Bronchial epithelial cell (primary cell): ENCODE data around the gene USH2A. TPM values are rescaled to one million over a fixed set of nuclear protein-coding genes. Genes with fewer than 3 reads are reported as not detected.
"Not testable (repeated sequence)": the region's sequence is repeated elsewhere in the genome, so short reads cannot be mapped to it uniquely, and the experiment has no call there.

Source experiments
- DNase-seq: peaks from one replicate; pipeline ENCODE4 v3.0.0-alpha.2; 2010; ENCODE audit warnings: low read depth
- FAIRE-seq: peaks from 2 replicates; lab custom pipeline; 2011; peaks lifted over from hg19 to GRCh38; lab: Jason Lieb, UNC
- H3K27me3 ChIP-seq: 2 replicates; pipeline ENCODE4 v1.5.1; 2011; ENCODE audit warnings: low read length; ENCODE audit not compliant: control insufficient read depth, insufficient read depth
- H3K36me3 ChIP-seq: 2 replicates; pipeline ENCODE4 v1.5.1; 2011; ENCODE audit warnings: low read length; ENCODE audit not compliant: control insufficient read depth, insufficient read depth
- H3K4me3 ChIP-seq: 2 replicates; pipeline ENCODE4 v1.5.1; 2011; ENCODE audit warnings: mild to moderate bottlenecking, low read depth, low read length, control low read depth
- CTCF ChIP-seq: IDR thresholded peaks from 2 replicates; pipeline ENCODE4 v1.5.1; 2011; ENCODE audit warnings: mild to moderate bottlenecking, moderate library complexity, low read length, control low read depth, inconsistent platforms; ENCODE audit not compliant: insufficient read depth, severe bottlenecking
- total RNA-seq: library from RNA; depleted of rRNA; stranded (reverse); fragments of >200 nt; gene quantifications from 2 replicates; pipeline ENCODE4 v1.2.1, GENCODE V29; 2014

The USH2A gene
- total RNA-seq, 1 donor from 2014 or later = not detected

- DNase-seq (no peak), FAIRE-seq (no peak)
- Histone ChIP-seq H3K36me3 (no peaks in the 10 kb centered on the region), H3K27me3 (no peaks in the 10 kb centered on the region), H3K4me3 (no peak overlapping the region)
- TF ChIP-seq CTCF = no peak
Measured at GRCh38 chr1:216154063-216154462, 269.2 kb downstream of the USH2A start.

- TF ChIP-seq CTCF = no peak
- FAIRE-seq (no peak), DNase-seq (no peak)
- no peaks in the 10 kb centered on the region for H3K36me3 ChIP-seq
- no peaks in the 10 kb centered on the region for H3K27me3 ChIP-seq
- no peak overlapping the region for H3K4me3 ChIP-seq
Measured at GRCh38 chr1:216153130-216153529, 270.1 kb downstream of the USH2A start.

DNA sequence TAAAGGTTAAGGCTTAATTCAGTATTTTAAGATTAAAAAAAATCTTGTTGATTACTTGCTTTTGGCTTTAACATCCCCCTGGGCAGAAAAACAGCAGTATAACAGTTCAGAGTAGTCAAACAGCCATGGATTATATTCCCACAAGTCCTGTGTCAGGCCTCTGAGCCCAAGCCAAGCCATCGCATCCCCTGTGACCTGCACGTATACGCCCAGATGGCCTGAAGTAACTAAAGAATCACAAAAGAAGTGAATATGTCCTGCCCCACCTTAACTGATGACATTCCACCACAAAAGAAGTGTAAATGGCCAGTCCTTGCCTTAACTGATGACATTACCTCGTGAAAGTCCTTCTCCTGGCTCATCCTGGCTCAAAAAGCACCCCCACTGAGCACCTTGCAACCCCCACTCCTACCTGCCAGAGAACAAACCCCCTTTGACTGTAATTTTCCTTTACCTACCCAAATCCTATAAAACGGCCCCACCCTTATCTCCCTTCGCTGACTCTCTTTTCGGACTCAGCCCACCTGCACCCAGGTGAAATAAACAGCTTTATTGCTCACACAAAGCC lies 277.7 kb downstream of the USH2A start:
- FAIRE-seq, H3K4me3 ChIP-seq: not testable (repeated sequence)

DNA sequence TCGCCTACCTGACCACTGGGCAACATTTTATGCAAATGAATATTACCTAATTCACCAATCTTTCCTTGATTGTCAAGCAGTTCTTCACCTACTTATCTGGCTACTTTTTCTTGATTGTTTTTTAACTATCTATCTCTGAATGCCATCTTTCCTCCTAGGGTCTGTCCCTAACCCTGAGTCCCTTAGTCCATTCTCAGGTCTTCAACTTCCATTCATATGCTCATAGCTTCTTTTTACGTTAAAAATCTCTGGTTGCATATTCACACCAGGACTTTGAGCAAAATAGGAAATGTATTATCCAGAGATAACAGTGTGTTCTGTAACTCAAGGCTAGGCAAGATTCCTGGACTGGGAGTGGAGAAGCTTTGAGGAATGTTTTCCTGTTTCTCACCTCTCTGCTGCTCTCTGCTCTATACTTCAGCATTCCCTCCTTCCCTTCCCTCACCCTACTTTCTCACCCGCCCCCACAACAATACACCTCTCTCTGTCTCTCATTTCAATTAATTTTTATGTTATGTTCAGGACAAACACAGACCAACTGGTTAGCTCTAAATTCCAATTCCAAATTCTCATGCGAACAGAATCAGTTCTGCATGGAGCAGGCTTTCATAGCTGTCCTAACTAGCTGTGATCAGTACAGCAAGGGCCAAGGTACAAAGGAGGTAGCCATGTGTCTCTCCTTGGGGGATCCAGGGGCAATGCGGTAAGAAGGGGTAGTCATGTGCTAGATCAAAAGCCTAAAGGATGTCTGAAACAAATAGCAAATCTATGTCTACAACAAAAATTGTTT lies 278.4 kb downstream of the USH2A start:
- TF ChIP-seq CTCF = no peak
- no peaks in the 10 kb centered on the region for H3K27me3 ChIP-seq
- no peak overlapping the region for H3K4me3 ChIP-seq
- no peaks in the 10 kb centered on the region for H3K36me3 ChIP-seq
- FAIRE-seq = no peak
- no peak for DNase-seq

More for the DNA sequence above, 277.7 kb downstream of the USH2A start:
- DNase-seq, H3K27me3 ChIP-seq, H3K36me3 ChIP-seq: not testable (repeated sequence)

DNA sequence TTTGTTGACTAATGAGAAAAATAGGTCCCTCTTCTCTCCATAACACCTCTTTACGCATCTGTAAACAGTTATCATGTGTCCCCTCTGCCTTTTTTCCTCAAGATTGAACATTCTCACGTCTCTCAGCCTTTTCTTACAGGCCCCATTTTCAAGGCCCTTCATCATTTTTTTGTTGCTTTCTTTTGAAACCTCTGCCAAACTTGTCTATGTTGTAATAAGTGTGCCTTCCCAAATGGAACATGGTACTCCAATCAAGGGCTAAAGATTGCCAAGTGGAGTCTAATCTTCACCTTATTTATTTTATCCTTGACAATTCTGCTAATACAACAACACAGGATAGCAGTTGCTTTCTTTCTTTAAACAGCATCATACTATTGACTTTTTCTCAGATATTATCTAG lies 280.3 kb downstream of the USH2A start:
- Histone ChIP-seq H3K27me3 (no peaks in the 10 kb centered on the region), H3K4me3 (no peak overlapping the region), H3K36me3 (no peaks in the 10 kb centered on the region)
- no peak for DNase-seq
- TF ChIP-seq CTCF = no peak
- no peak for FAIRE-seq

DNA sequence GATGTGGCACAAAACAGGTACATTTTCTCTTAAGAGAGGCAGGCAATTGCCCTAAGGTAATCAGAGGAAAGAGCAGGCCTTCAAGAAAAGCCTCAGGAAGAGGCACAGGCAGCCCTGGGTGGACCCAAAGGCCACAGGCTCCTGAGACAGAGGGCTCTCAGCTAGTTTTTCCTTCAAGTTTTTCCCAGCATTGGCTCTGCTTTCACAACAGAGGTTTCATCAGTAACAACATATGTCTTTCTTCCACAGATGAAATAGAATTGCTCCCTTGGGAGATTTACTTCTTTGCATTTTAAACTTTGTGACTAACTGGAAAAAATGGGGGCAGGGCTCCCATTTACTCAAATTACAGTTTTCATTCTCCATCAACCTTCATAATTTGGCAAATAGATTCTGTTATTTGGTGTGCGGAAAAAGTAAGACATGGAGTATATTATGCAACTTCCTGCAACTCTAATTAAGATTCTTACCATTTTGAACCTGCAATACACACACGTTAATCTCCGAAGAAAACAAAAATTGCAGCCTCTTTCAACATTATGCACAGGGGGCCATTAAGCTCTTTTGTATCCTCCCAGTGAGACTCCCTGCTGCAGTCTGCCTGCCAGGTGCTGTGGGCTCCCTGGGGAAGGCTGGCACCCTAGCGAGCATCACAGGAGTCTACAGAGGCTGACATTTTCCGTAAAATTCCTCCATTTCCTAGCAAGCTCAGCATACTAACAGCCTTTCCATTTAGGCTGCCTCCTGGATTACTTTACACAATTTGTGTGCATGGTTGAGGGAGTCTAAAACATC lies 282.3 kb downstream of the USH2A start:
- FAIRE-seq = no peak
- TF ChIP-seq CTCF = no peak
- DNase-seq = no peak
- Histone ChIP-seq H3K27me3 (no peaks in the 10 kb centered on the region), H3K36me3 (no peaks in the 10 kb centered on the region), H3K4me3 (no peak overlapping the region)
